EL (cell line): ENCODE results near the gene WASHC2C.
"Not testable (repeated sequence)": the region's sequence is repeated elsewhere in the genome, so short reads cannot be mapped to it uniquely, and the experiment has no call there.

Source experiments
- DNase-seq: peaks from one replicate; pipeline ENCODE4 v3.0.0-alpha.2; 2016

The WASHC2C gene

DNA sequence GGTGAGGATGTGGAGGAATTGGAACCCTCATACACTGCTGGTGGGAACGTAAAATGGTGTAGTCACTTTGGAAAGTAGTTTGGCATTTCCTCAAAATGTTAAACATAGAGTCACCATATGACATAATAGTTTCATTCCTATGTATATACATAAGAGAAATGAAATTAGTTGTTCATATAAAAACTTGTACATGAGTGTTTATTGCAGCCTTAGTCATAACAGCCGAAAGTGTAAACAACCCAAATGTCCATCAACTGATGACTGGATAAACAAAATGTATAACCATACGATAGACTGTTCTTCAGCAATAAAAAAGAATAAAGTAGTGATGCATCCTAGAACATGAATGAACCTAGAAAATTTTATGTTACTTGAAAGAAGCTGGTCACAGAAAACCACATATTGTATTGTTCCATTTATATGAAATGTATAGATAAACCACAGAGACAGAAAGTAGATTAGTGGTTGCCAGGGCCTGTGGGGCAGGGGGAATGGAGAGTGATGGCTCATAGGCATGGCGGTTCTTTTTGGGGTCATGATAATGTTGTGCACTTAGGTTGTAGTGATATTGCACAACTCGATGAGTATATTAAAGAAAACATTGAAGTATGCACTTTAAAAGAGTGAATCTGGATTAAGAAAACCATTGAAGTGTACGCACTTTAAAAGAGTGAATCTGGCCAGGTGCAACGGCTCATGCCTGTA, 44.8 kb downstream of the WASHC2C start:
- not testable (repeated sequence) for DNase-seq

DNA sequence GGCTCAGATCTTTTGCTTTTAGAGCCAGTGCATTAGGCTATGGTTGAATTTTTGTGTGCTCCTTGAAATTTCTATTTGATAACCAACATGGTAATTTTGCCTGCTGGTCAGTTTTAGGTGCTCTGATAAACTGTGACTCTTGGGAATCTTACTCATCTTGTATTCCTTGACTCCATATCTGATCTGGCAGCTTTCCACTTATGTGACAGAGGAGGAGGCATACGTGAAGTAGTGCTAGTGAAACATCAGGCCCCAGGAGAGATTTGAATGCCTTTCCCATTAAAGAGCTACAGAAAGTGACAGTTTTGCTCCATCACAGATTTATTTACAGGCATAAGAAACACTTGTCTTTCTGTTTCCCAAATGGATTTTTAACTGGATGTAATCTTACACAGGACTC, 59.2 kb downstream of the WASHC2C start:
- not testable (repeated sequence) for DNase-seq

DNA sequence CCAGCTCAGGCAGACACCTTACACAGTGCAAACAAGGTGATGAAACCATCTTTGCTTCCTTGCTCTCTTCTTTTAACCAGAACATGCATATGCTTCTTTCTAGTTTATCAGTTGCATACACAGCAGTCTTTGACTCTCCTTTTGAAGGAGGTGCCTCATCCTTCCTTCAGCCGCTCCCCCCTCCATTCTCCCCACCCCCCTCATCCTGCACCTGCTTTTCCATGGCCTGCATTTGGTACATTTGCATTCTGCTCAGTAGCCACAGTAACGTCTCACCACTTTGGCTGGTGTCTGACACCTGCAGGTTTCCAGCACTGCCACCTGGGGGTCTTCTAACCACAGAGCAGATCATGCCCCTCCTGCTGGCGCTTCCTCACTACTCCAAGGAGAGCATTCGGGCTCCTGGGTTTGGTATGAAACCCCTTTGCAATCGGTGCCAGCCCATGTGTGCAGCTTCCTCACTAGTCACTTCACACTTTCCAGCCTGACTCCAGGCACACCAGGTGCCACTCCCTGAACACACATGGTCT, 60.2 kb downstream of the WASHC2C start:
- not testable (repeated sequence) for DNase-seq

DNA sequence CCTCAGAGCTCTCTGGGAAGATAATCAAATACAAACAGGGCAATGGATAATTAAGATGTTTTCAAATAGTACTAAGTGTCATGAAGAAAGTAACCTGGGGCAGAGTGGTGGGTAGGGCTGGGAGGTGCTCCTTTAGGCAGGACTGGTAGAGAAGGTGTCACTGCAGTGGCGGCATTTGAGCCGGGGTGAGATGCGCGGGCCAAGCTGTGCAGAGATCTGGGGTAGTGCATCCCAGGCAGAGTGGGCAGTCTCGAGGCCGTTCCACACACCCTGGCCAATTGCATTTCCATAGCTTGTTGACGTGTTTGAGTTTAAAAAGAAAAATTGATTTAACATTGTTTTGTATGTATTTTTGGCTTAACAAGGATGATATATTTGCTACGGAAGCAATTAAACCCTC, 62.9 kb downstream of the WASHC2C start:
- not testable (repeated sequence) for DNase-seq

DNA sequence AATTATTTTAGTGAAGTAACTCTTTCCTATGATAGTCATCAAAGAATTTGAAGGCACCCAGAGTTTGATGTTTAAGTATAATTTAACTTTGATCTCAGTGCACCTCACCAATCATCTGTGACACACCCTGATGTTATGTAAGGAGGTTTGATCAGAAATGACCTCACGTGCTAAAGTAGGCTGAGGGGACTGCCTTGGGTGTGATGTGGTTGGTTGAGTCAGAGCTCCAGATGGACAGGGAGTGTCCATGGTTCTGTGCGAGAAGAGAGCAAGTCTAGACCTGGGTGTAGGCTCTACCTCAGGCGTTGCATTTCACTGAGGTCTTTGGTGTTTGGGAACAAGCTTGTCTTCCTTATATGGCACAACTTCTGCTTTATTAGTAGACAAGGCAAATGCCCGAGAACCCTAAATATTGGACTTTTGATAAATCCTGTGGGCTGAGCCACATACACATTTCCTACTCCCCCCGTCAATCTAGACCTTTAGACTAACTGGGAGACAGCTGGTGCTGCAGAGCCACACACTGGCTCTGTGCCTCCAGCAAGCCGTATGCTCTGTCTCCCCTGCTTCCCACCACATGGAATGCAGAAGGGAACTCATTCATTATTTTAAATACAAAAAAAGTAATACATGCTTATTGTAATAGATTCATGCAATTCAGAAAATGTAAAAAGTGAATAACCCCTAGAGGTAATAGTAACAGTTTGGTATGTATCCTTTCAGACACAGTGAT, 63.8 kb downstream of the WASHC2C start:
- peak; percentile 48 for DNase-seq

DNA sequence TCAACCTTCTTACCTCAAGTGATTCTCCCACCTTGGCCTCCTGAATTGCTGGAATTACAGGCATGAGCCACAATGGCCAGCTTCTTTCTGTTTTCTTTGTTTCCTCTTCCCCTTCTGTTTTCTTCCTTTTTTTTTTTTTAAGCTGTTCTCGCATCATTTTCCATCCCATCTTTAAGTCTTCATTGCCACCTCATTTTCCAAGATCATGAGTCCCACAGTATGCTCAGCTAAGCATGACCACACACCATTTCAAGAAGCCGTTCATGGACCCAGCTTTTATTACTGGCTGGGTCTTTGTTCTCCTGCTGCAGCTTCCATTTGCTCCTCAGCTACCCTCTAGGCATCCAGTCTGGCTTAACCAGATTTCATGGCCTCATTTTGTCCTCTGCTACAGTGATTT, 67.7 kb downstream of the WASHC2C start:
- DNase-seq = not testable (repeated sequence)

DNA sequence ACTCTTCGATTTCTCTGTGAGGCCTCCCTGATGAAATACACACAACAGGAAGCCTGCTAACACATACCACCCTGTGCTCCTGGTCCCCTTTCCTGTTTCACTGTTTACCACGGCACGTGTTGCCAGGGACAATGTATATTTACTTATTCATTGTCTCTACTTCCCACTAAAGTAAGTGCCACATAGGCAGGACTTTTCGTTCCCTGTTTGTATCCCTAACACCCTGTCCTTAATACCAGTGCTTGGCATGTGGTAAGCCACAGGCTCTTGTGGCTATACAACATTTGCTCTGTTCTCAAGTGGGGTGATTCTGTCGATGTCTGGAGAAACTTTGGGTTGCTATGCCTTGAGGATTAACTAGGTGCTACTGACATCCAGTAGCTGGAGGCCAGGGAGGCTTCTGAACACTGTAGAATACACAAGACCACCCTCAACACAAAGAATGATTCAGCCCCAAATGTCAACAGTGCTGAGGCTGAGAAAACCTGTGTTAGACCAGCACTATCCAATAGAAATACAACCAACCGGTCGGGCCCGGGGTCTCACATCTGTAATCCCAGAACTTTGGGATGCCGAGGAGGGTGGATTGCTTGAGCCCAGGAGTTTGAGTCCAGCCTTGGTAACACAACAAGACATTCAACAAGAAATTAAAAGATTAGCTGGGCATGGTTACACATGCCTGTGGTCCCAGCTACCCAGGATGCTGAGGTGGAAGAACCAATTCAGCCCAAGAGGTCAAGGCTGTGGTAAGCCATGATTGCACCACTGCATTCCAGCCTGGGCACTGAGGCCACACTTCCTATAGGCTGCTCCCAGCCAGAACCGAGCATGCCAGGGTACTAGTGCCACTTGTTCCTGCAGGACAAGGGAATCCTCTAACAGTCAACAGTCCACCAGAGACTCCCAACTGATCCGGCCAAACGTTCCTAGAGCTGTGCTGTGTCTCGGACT, 76.3 kb downstream of the WASHC2C start:
- DNase-seq = peak; percentile 64

DNA sequence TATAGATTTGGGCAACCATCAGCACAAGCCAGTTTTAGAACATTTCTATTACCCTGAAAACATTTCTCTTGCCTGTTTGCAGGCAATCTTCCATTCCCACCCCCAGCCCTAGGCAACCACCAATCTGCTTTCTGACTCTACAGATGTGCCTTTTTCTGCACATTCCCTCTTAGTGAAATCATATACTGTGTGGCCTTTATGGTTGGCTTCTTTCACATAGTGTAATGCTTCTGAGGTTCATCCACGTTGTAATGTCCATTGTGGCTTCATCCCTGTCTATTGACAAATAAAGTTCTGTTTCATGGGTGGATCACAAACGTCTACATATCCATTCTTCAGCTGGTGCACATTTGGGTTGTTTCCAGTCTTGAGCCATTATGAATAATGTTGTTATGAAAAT, 77.9 kb downstream of the WASHC2C start:
- not testable (repeated sequence) for DNase-seq

DNA sequence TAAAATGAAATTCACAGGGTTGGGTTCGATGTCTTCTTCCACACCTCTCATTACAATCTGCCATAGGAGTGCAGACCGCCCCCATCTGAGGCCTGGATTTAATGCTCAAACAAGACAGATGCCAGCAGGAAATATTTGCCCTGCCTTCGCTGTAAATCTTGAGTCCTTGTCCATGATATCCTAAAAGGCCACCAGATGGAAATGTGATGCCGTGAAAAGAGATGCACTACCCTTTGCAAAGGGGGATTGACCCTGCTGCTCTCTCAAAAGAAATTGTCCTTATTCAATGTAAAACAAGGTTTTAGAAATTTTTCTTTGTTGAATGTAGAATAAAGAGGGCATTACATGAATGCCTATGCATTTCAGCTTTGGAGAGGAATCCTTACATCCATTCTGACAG, 82.8 kb downstream of the WASHC2C start:
- peak; percentile 19 for DNase-seq

DNA sequence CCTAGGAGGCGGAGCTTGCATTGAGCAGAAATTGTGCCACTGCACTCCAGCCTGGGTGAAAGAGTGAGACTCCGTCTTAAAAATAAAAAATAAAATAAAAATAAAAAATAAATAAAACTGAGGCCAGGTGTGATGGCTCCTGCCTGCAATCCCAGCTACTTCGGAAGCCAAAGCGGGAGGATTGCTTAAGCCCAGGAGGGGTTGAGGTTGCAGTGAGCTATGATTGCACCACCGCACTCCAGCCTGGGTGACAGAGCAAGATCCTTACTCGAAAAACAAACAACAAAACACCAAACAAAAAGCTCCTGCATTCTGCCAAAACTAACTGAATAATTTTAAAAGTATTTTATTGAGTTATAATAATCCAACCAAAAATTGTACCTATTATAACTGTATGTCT, 84.0 kb downstream of the WASHC2C start:
- no peak for DNase-seq

DNA sequence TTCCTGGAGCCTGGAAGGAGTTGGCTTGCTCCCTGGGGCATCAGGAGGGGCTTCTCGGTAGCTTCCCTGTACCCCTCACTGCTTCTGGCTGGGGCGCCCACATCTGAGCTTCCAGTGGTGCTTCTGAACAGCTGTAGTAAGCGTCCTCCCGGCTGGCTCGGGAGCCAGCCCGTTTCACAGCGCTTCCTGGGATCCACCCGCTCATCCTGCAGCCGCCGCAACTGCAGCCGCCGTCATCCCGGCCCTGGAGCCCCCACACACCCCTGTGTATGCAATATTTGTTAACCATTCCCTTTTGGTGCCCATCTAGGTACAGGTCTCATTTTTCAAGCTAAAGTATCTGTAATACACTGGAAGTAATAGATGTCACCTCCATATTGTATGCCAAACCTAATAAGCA, 85.9 kb downstream of the WASHC2C start:
- DNase-seq = not testable (repeated sequence)

DNA sequence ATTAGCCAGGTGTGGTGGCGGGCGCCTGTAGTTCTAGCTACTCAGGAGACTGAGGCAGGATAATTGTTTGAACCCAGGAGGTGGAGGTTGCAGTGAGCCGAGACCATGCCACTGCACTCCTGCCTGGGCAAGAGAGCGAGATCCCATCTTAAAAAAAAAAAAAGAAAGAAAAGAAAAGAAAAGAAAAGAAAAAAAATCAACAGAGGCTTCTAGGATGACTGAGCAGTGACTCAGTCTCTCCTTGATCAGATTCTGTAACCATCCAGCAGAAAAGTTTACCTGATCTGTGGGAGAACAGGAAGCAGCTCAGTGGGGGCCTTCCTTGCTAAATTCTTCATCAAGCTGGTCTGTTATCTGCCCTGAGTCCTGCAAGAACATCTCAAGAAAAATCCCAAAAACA, 87.1 kb downstream of the WASHC2C start:
- not testable (repeated sequence) for DNase-seq

DNA sequence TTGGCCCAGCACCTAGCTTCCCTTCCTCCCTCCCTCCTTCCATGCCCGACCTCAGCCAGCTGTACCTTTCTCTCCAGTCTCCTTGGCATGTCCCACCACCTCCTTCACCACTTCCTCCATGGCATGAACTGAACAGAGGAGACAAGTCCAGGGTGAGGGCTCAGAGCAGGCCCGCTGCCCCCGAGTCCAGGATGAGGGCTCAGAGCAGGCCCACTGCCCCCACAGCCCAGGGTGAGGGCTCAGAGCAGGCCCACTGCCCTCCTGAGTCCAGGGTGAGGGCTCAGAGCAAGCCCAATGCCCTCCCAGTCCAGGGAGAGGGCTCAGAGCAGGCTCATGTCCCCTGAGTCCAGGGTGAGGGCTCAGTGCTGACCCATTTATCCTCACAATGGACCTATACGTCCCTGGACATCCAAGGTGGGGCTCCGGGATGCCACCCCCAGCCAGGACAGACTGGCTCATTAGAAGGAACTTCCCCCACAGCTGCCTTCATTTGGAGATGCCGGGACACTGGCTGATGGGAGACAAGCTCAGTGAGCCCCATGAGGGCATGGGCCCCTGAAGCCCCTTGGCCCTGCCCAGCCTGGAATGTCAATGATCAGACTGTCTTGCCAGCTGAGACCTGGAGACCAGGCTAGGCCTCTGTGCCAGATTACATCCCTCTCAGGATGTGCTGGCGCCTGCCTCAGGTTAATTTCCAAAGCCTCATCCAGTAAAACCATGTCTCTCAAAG, 90.2 kb downstream of the WASHC2C start:
- no peak for DNase-seq

DNA sequence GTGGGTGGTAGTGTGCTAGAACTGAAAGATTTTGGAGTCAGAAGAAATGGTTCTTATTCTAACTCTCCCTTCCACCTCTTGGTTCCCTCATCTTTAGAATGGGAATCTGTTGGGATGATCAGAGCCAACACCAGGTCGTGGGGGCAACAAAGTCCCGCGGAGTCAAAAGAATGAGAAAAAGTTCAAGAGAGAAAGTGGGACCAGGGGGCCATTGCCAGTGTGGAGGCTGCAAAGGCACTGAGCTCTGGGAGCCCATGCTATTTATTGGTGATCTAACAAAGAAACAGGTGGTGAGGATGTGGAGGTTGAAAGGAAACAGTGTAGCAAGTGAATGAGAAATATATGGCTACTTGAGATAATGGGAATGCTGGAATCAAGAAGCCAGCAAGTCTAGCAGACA, 90.8 kb downstream of the WASHC2C start:
- no peak for DNase-seq

DNA sequence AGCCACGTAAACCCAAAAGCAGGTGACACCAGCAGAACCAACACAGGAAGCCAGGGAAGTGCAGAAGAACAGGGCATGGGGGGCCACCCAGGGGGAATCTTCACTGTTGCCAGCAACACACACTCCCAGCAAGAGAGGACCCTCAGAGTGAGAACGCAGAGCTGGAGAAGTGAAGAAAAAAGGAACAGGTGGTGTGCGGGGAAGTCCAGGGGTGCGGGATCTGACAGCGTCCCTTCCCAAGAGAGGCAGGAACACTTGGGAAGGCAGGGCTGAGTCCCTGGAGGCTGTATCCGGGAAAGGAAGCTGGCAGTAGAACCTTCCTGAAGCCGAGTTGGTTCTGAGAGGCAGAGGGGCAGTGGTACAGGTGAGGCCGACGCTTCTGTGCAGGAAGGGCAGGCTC, 92.5 kb downstream of the WASHC2C start:
- DNase-seq = no peak

DNA sequence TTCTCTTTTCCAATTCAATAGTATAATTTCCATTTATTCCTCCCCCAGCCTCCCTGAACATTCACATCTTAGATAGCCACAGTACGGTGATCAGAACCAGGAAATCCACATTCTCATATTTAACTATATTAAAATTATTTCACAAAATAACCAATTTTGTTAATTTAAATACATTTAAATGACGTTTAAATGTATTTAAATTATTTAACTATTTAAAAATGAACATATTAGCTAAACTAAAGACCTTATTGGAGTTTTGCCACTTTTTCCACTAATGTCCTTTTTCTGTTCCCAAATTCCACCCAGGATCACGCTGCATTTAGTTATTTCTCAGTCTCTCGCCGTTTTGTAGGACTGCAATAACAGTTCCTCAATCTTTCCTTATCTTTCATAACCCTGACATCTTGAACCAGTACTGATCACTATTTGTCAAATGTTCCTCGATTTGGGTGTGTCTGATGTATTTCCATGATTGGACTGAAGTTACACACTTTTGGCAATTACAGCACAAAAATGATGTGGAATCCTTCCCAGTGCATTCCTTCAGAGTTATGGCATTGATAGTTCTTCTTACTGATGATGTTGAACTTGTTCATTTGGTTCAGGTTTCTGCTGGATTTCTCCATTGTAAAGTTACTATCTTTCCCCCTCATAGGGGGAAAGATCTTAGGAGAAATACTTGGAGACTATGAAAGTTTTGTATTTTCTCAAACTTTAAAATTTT, 93.2 kb downstream of the WASHC2C start:
- DNase-seq = not testable (repeated sequence)

DNA sequence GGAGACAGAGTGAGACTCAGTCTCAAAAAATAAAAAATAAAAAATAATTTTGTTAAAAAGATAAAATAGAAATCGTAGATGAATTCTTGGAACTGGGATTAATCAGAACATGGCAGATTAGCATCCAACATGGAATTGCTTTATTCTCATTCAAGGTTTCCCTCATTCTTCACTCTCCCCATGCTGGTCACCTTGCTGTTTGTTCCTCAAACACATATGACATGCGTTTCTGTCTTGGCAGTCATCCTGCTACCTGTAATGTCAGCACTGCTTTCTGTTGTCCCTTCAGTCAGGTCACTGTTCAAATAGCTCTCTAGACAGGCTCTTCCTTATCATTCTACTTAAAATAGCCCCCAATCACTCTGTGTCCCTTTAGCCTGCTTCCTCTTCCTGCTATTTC, 95.9 kb downstream of the WASHC2C start:
- not testable (repeated sequence) for DNase-seq
